H1 (cell line): ENCODE measurements around the gene DOCK6. TPM values are rescaled to one million over a fixed set of nuclear protein-coding genes. Genes with fewer than 3 reads are reported as not detected.

Experiments
- BACH1 ChIP-seq: IDR thresholded peaks from 2 replicates; pipeline ENCODE4 v1.6.1; 2012; ENCODE audit warnings: low read length, improper control_type of control experiment
- CBX5 ChIP-seq: fragments of 300-800, 300-1000 bp; sonication (generic); IDR thresholded peaks from 2 replicates; pipeline ENCODE4 v1.7.1; 2016; ENCODE audit warnings: antibody characterized with exemption, low read length, low read depth
- GTF2F1 ChIP-seq: IDR thresholded peaks from 2 replicates; pipeline ENCODE4 v1.6.1; 2012; ENCODE audit warnings: low read depth, low read length, improper control_type of control experiment, borderline replicate concordance
- HDAC6 ChIP-seq: IDR thresholded peaks from one replicate; pipeline ENCODE4 v1.7.1; 2012; ENCODE audit warnings: low read depth, mild to moderate bottlenecking, inconsistent platforms, low read length, moderate library complexity
- POU5F1 ChIP-seq: IDR thresholded peaks from 2 replicates; pipeline ENCODE4 v1.6.1; 2011; ENCODE audit warnings: low read depth, mild to moderate bottlenecking, low read length, moderate library complexity
- RXRA ChIP-seq: IDR thresholded peaks from 2 replicates; pipeline ENCODE4 v1.6.1; 2011; ENCODE audit warnings: low read depth, mild to moderate bottlenecking, low read length, moderate library complexity; ENCODE audit not compliant: insufficient read depth
- SP1 ChIP-seq: IDR thresholded peaks from 2 replicates; pipeline ENCODE4 v1.6.1; 2011; ENCODE audit warnings: low read depth, low read length
- SP4 ChIP-seq: IDR thresholded peaks from 2 replicates; pipeline ENCODE4 v1.6.1; 2012; ENCODE audit warnings: low read length, inconsistent platforms
- TAF1 ChIP-seq: IDR thresholded peaks from 2 replicates; pipeline ENCODE4 v1.6.1; 2011; ENCODE audit warnings: mild to moderate bottlenecking, low read depth, low read length
- YY1 ChIP-seq: IDR thresholded peaks from 2 replicates; pipeline ENCODE4 v1.6.1; 2011; ENCODE audit warnings: low read depth, mild to moderate bottlenecking, low read length
- polyA plus RNA-seq, 7 experiments: library from polyadenylated mRNA; depleted of rRNA in 3 of 7; stranded (reverse) in 5 of 7; unstranded in 2 of 7; fragments of >200 nt in 5 of 7; fragments of 200-250 nt in 2 of 7; gene quantifications; 1 replicate in 5 of 7; 2 replicates in 1 of 7; 4 replicates in 1 of 7; pipeline versions ENCODE4 v1.2.1 to v1.2.3, GENCODE V29; 2011 to 2013; ENCODE audit warnings: missing spikeins in 2 of 7, mixed read lengths in 2 of 7
- total RNA-seq: library from RNA; stranded (reverse); fragmentation: NEBNext Ultra II Directional; extraction: Animal tissue kit (Norgen Biotek cat#: 25700); gene quantifications from 2 replicates; pipeline ENCODE4 v1.2.1, GENCODE V29; 2021
- TF ChIP-seq, protein P1 (sequence below): fragments of 300-600 bp; sonication (generic); IDR thresholded peaks from 2 replicates; pipeline ENCODE4 v1.7.1; 2012; ENCODE audit warnings: low read length, moderate library complexity, mild to moderate bottlenecking, inconsistent platforms; ENCODE audit not compliant: insufficient replicate concordance

DOCK6 gene
- total and polyA plus RNA-seq, 2 of the 8 experiments (the other 6 are each of a cell fraction or from before 2014, with no cell fraction given), result 25.5 to 54.7 TPM

DNA sequence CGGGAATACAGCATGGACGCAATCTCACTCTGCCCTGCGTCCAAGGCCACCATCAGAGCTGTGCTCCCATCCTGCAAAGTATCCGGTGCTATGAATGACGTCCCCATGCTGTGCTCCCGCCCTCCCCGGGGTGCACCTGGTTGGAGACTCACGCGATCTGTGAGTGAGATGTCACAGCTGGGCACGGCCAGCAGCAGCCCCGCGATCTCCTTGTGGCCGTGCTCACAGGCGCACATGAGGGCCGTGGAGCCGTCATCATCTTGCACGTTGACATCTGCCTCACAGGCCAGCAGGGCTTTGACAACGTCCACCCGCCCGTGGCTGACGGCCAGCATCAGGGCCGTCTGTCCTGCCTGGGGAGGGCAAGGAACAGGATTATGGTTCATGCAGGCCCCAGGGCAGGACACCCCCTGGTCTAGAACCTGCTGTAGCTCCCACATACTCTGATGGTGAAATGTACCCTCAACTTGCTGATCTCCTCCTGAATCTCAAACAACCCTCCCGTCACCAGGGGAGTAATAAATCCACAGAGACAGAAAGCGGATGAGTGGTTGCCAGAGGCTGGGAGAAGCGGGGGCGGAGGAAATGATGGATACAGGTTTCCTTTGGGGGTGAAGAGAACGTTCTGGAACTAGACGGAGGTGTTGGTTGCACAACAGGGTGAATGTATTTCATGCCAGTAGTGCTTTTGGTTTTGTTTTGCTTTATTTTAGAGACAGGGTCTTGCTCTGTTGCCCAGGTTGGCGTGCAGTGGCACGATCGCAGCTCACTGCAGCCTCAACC, 92.2 kb downstream of the DOCK6 start (continued):
- TF ChIP-seq, protein P1, sequence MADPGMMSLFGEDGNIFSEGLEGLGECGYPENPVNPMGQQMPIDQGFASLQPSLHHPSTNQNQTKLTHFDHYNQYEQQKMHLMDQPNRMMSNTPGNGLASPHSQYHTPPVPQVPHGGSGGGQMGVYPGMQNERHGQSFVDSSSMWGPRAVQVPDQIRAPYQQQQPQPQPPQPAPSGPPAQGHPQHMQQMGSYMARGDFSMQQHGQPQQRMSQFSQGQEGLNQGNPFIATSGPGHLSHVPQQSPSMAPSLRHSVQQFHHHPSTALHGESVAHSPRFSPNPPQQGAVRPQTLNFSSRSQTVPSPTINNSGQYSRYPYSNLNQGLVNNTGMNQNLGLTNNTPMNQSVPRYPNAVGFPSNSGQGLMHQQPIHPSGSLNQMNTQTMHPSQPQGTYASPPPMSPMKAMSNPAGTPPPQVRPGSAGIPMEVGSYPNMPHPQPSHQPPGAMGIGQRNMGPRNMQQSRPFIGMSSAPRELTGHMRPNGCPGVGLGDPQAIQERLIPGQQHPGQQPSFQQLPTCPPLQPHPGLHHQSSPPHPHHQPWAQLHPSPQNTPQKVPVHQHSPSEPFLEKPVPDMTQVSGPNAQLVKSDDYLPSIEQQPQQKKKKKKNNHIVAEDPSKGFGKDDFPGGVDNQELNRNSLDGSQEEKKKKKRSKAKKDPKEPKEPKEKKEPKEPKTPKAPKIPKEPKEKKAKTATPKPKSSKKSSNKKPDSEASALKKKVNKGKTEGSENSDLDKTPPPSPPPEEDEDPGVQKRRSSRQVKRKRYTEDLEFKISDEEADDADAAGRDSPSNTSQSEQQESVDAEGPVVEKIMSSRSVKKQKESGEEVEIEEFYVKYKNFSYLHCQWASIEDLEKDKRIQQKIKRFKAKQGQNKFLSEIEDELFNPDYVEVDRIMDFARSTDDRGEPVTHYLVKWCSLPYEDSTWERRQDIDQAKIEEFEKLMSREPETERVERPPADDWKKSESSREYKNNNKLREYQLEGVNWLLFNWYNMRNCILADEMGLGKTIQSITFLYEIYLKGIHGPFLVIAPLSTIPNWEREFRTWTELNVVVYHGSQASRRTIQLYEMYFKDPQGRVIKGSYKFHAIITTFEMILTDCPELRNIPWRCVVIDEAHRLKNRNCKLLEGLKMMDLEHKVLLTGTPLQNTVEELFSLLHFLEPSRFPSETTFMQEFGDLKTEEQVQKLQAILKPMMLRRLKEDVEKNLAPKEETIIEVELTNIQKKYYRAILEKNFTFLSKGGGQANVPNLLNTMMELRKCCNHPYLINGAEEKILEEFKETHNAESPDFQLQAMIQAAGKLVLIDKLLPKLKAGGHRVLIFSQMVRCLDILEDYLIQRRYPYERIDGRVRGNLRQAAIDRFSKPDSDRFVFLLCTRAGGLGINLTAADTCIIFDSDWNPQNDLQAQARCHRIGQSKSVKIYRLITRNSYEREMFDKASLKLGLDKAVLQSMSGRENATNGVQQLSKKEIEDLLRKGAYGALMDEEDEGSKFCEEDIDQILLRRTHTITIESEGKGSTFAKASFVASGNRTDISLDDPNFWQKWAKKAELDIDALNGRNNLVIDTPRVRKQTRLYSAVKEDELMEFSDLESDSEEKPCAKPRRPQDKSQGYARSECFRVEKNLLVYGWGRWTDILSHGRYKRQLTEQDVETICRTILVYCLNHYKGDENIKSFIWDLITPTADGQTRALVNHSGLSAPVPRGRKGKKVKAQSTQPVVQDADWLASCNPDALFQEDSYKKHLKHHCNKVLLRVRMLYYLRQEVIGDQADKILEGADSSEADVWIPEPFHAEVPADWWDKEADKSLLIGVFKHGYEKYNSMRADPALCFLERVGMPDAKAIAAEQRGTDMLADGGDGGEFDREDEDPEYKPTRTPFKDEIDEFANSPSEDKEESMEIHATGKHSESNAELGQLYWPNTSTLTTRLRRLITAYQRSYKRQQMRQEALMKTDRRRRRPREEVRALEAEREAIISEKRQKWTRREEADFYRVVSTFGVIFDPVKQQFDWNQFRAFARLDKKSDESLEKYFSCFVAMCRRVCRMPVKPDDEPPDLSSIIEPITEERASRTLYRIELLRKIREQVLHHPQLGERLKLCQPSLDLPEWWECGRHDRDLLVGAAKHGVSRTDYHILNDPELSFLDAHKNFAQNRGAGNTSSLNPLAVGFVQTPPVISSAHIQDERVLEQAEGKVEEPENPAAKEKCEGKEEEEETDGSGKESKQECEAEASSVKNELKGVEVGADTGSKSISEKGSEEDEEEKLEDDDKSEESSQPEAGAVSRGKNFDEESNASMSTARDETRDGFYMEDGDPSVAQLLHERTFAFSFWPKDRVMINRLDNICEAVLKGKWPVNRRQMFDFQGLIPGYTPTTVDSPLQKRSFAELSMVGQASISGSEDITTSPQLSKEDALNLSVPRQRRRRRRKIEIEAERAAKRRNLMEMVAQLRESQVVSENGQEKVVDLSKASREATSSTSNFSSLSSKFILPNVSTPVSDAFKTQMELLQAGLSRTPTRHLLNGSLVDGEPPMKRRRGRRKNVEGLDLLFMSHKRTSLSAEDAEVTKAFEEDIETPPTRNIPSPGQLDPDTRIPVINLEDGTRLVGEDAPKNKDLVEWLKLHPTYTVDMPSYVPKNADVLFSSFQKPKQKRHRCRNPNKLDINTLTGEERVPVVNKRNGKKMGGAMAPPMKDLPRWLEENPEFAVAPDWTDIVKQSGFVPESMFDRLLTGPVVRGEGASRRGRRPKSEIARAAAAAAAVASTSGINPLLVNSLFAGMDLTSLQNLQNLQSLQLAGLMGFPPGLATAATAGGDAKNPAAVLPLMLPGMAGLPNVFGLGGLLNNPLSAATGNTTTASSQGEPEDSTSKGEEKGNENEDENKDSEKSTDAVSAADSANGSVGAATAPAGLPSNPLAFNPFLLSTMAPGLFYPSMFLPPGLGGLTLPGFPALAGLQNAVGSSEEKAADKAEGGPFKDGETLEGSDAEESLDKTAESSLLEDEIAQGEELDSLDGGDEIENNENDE, result no peak
- no peak for TF ChIP-seq GTF2F1
- no peak for TF ChIP-seq POU5F1
- TF ChIP-seq HDAC6, result no peak
- no peak for TF ChIP-seq SP1
- TF ChIP-seq CBX5, result no peak
- TF ChIP-seq RXRA, result no peak
- no peak for TF ChIP-seq SP4
- TF ChIP-seq BACH1, result no peak
- no peak for TF ChIP-seq TAF1
- no peak for TF ChIP-seq YY1
